GM23338 (cell line): Measurements from ENCODE around the gene NLGN1. TPM values are rescaled to one million over a fixed set of nuclear protein-coding genes. Genes with fewer than 3 reads are reported as not detected.

Experiments
- ATAC-seq: fragments of 200-7000 bp; cut with Tn5 transposase; 3 replicates; pipeline ENCODE4 v1.9.1; 2020
- DNase-seq: peaks from one replicate; pipeline ENCODE4 v3.0.0-alpha.2; 2015; ENCODE audit warnings: low spot score
- H2AFZ ChIP-seq: fragments of 200-600 bp; sonication (generic); 2 replicates; pipeline ENCODE4 v1.8.0; 2016; ENCODE audit warnings: antibody characterized with exemption, mild to moderate bottlenecking, moderate library complexity
- H3F3A ChIP-seq: fragments of 200-600 bp; sonication (generic); replicated peaks from 2 replicates; pipeline ENCODE4 v1.8.0; 2017; ENCODE audit warnings: antibody characterized with exemption, mixed run types, low read depth
- H3K27ac ChIP-seq: fragments of 200-600 bp; sonication (generic); 2 replicates; pipeline ENCODE4 v1.6.1; 2016; ENCODE audit warnings: low read depth
- H3K27me3 ChIP-seq: fragments of 200-600 bp; sonication (generic); 2 replicates; pipeline ENCODE4 v1.8.0; 2016; ENCODE audit warnings: mild to moderate bottlenecking, mixed run types, moderate library complexity; ENCODE audit not compliant: insufficient read depth
- H3K36me3 ChIP-seq: fragments of 200-600 bp; sonication (generic); 2 replicates; pipeline ENCODE4 v1.8.0; 2016; ENCODE audit warnings: mild to moderate bottlenecking; ENCODE audit not compliant: insufficient read depth
- H3K4me1 ChIP-seq: fragments of 200-600 bp; sonication (generic); 2 replicates; pipeline ENCODE4 v1.8.0; 2016; ENCODE audit warnings: mild to moderate bottlenecking, moderate library complexity; ENCODE audit not compliant: insufficient read depth
- H3K4me2 ChIP-seq: fragments of 200-600 bp; sonication (generic); 2 replicates; pipeline ENCODE4 v1.7.1; 2017; ENCODE audit warnings: mixed run types
- H3K4me3 ChIP-seq: fragments of 200-600 bp; sonication (generic); 2 replicates; pipeline ENCODE4 v1.6.1; 2016; ENCODE audit warnings: mixed run types
- H3K79me2 ChIP-seq: fragments of 200-600 bp; sonication (generic); replicated peaks from 2 replicates; pipeline ENCODE4 v1.8.0; 2017; ENCODE audit warnings: mild to moderate bottlenecking; ENCODE audit not compliant: insufficient read depth
- H3K9me2 ChIP-seq: fragments of 200-600 bp; sonication (generic); 2 replicates; pipeline ENCODE4 v1.8.0; 2017; ENCODE audit not compliant: insufficient read depth
- H4K20me1 ChIP-seq: fragments of 200-600 bp; sonication (generic); replicated peaks from 2 replicates; pipeline ENCODE4 v1.8.0; 2017; ENCODE audit warnings: mild to moderate bottlenecking; ENCODE audit not compliant: insufficient read depth
- H3K27ac Mint-ChIP-seq: 2 replicates; pipeline ENCODE4 v1.8.0; 2020; ENCODE audit warnings: inconsistent platforms, mild to moderate bottlenecking, moderate library complexity, mixed read lengths
- H3K27me3 Mint-ChIP-seq: 3 replicates; pipeline ENCODE4 v1.8.0; 2022; ENCODE audit warnings: low read depth, mild to moderate bottlenecking, moderate library complexity, mixed read lengths, inconsistent platforms; ENCODE audit not compliant: insufficient read depth, poor library complexity
- H3K36me3 Mint-ChIP-seq: 3 replicates; pipeline ENCODE4 v1.8.0; 2021; ENCODE audit warnings: low read depth, mild to moderate bottlenecking, inconsistent platforms, moderate library complexity, mixed read lengths
- H3K4me1 Mint-ChIP-seq: 3 replicates; pipeline ENCODE4 v1.8.0; 2020; ENCODE audit warnings: mild to moderate bottlenecking, inconsistent platforms, mixed read lengths
- H3K4me3 Mint-ChIP-seq: 3 replicates; pipeline ENCODE4 v1.8.0; 2021; ENCODE audit warnings: moderate library complexity, mild to moderate bottlenecking, inconsistent platforms, mixed read lengths
- H3K9me3 Mint-ChIP-seq: 3 replicates; pipeline ENCODE4 v1.8.0; 2020; ENCODE audit warnings: moderate library complexity, mild to moderate bottlenecking, inconsistent platforms, mixed read lengths
- CTCF ChIP-seq, 2 experiments: fragments of 200-600 bp in 1 of 2; sonication (generic) in 1 of 2; conservative IDR thresholded peaks; 2 replicates each; pipeline versions ENCODE4 v1.5.1 to v1.6.1; 2016 to 2017; ENCODE audit warnings: antibody characterized with exemption in 2 of 2, low read depth in 2 of 2, mild to moderate bottlenecking in 2 of 2, moderate library complexity in 1 of 2
- ETS1 ChIP-seq: IDR thresholded peaks from 2 replicates; pipeline ENCODE4 v1.6.1; 2016; ENCODE audit warnings: antibody characterized with exemption
- EZH2 ChIP-seq: fragments of 200-600 bp; sonication (generic); IDR thresholded peaks from one replicate; pipeline ENCODE4 v1.8.0; 2017; ENCODE audit warnings: antibody characterized with exemption, mild to moderate bottlenecking, low read depth; ENCODE audit not compliant: unreplicated experiment
- EZH2phosphoT487 ChIP-seq: fragments of 200-600 bp; sonication (generic); IDR thresholded peaks from one replicate; pipeline ENCODE4 v1.8.1; 2018; ENCODE audit warnings: antibody characterized with exemption; ENCODE audit not compliant: unreplicated experiment
- JUNB ChIP-seq: IDR thresholded peaks from one replicate; pipeline ENCODE4 v1.6.1; 2016; ENCODE audit warnings: antibody characterized with exemption; ENCODE audit not compliant: unreplicated experiment
- POLR2AphosphoS5 ChIP-seq: IDR thresholded peaks from 2 replicates; pipeline ENCODE4 v1.6.1; 2016; ENCODE audit warnings: antibody characterized with exemption, low read depth
- REST ChIP-seq: IDR thresholded peaks from one replicate; pipeline ENCODE4 v1.6.1; 2018; ENCODE audit warnings: antibody characterized with exemption; ENCODE audit not compliant: unreplicated experiment
- STAT1 ChIP-seq: IDR thresholded peaks from one replicate; pipeline ENCODE4 v1.6.1; 2016; ENCODE audit warnings: antibody characterized with exemption; ENCODE audit not compliant: unreplicated experiment
- ZNF114 ChIP-seq: fragments of 250-450 bp; sonication (Bioruptor Pico); IDR thresholded peaks from 2 replicates; pipeline ENCODE4 v1.5.0; 2020; ENCODE audit warnings: mild to moderate bottlenecking, moderate library complexity
- ZNF331 ChIP-seq: fragments of 250-450 bp; sonication (Bioruptor Pico); IDR thresholded peaks from 2 replicates; pipeline ENCODE4 v1.5.0; 2020; ENCODE audit warnings: low read depth, mild to moderate bottlenecking, moderate library complexity
- polyA plus RNA-seq: library from polyadenylated mRNA; unstranded; fragments of >200 nt; fragmentation: Nextera tagmentation; extraction: Ambion mirVana; gene quantifications from 2 replicates; pipeline ENCODE4 v1.2.1, GENCODE V29; 2016
- total RNA-seq: library from RNA; depleted of rRNA; stranded (reverse); fragments of >200 nt; shearing (Covaris generic); gene quantifications from 2 replicates; pipeline ENCODE4 v1.2.3, GENCODE V29; 2014

The NLGN1 gene
- total and polyA plus RNA-seq, 2 experiments from 2014 or later: 6.5 to 18.6 TPM

GRCh38 chr3:173930251-173930650, 532.7 kb downstream of the NLGN1 start:
- Histone ChIP-seq H3K9me2 (no peaks in the 10 kb centered on the region), H3K27me3 (no peaks in the 10 kb centered on the region), H3K27ac (no peak overlapping the region), H3K79me2 (no peaks in the 10 kb centered on the region), H2AFZ (no peak overlapping the region), H4K20me1 (no peaks in the 10 kb centered on the region), H3K4me1 (peaks cover 27% of the 10 kb centered on the region), H3F3A (no peaks in the 10 kb centered on the region), H3K4me3 (no peak overlapping the region), H3K36me3 (no peaks in the 10 kb centered on the region), H3K4me2 (no peak overlapping the region)
- TF ChIP-seq EZH2phosphoT487: no peak
- TF ChIP-seq ZNF331 (CRISPR knock-in tag): no peak
- TF ChIP-seq EZH2: no peak
- no peak for TF ChIP-seq JUNB
- TF ChIP-seq STAT1: no peak
- no peak for TF ChIP-seq CTCF (conservative IDR thresholded peaks at IDR 0.05; ENCODE audit: low read depth in 2 of 2)
- TF ChIP-seq POLR2AphosphoS5: no peak
- TF ChIP-seq ZNF114 (CRISPR knock-in tag): no peak
- no peak for TF ChIP-seq ETS1
- no peak for TF ChIP-seq REST
- Mint-ChIP-seq H3K9me3 (no peaks in the 10 kb centered on the region), H3K27me3 (no peaks in the 10 kb centered on the region), H3K27ac (no peak overlapping the region), H3K36me3 (no peaks in the 10 kb centered on the region), H3K4me3 (no peak overlapping the region), H3K4me1 (peaks cover 28% of the 10 kb centered on the region)
- ATAC-seq (no peak), DNase-seq (no peak)

- H3K27me3 ChIP-seq: no peaks in the 10 kb centered on the region
- no peaks in the 10 kb centered on the region for H3K79me2 ChIP-seq
- H2AFZ ChIP-seq: no peak overlapping the region
- no peaks in the 10 kb centered on the region for H3K9me2 ChIP-seq
- Mint-ChIP-seq H3K27me3 (no peaks in the 10 kb centered on the region), H3K4me1 (peaks cover 28% of the 10 kb centered on the region), H3K27ac (peak overlapping the region; percentile 57), H3K9me3 (no peaks in the 10 kb centered on the region), H3K4me3 (no peak overlapping the region), H3K36me3 (no peaks in the 10 kb centered on the region)
- 0 out of 2 replicates have a peak overlapping the region, but pooled peaks have one; percentile 5 for H3K4me2 ChIP-seq
- TF ChIP-seq STAT1 (no peak), REST (no peak), EZH2 (no peak), ZNF114 (CRISPR knock-in tag) (no peak)
- no peak overlapping the region for H3K4me3 ChIP-seq
- no peak overlapping the region for H3K27ac ChIP-seq
- H3F3A ChIP-seq: no peaks in the 10 kb centered on the region
- no peaks in the 10 kb centered on the region for H3K36me3 ChIP-seq
- no peaks in the 10 kb centered on the region for H4K20me1 ChIP-seq
- ATAC-seq (peak; percentile 75), DNase-seq (no peak)
- H3K4me1 ChIP-seq: peaks cover 27% of the 10 kb centered on the region
Observed at GRCh38 chr3:173932624-173933023, 535.1 kb downstream of the NLGN1 start.
